Activated CD4-positive, alpha-beta T cell treated with anti-CD3 and anti-CD28 coated beads, Interleukin-2, amount 10 ng/mL, durations not matched to agents 24 days and 14 days (primary cell): Measurements from ENCODE around the gene STX16. TPM values are rescaled to one million over a fixed set of nuclear protein-coding genes. Genes with fewer than 3 reads are reported as not detected.

Source experiments
- DNase-seq: peaks from one replicate; pipeline ENCODE4 v3.0.0; 2022
- H3K27ac Mint-ChIP-seq: one replicate; pipeline ENCODE4 v1.8.0; 2022; ENCODE audit warnings: mild to moderate bottlenecking, mixed read lengths
- H3K27me3 Mint-ChIP-seq: one replicate; pipeline ENCODE4 v1.8.0; 2022; ENCODE audit warnings: mixed read lengths
- H3K36me3 Mint-ChIP-seq: one replicate; pipeline ENCODE4 v1.8.0; 2022; ENCODE audit warnings: low read depth, mild to moderate bottlenecking, mixed read lengths
- H3K4me1 Mint-ChIP-seq: one replicate; pipeline ENCODE4 v1.8.0; 2021; ENCODE audit warnings: mixed read lengths
- H3K4me3 Mint-ChIP-seq: one replicate; pipeline ENCODE4 v1.8.0; 2022; ENCODE audit warnings: mild to moderate bottlenecking, moderate library complexity, mixed read lengths
- H3K9me3 Mint-ChIP-seq: one replicate; pipeline ENCODE4 v1.8.0; 2021; ENCODE audit warnings: mixed read lengths
- intact Hi-C: fragments of 100-400 bp; cut with micrococcal nuclease; formaldehyde crosslinking; loops from one replicate; pipeline ENCODE4 v1.15.1; 2023
- total RNA-seq: library from RNA; stranded (reverse); gene quantifications from 2 replicates; pipeline ENCODE4 v1.2.3, GENCODE V29; 2022

STX16 gene
- total RNA-seq, 1 donor from 2014 or later: 110 TPM

GRCh38 chr20:58693226-58694006 is 42.3 kb downstream of the STX16 start:
- H3K4me3 Mint-ChIP-seq: peak overlapping the region; percentile 84
- H3K36me3 Mint-ChIP-seq: peaks cover 8% of the 10 kb centered on the region
- no peaks in the 10 kb centered on the region for H3K27me3 Mint-ChIP-seq
- peak; percentile 77 for DNase-seq
- peaks cover 15% of the 10 kb centered on the region for H3K4me1 Mint-ChIP-seq
- intact Hi-C loops: no loop called here
- peak overlapping the region; percentile 79 for H3K27ac Mint-ChIP-seq
- H3K9me3 Mint-ChIP-seq: no peaks in the 10 kb centered on the region

- H3K9me3 Mint-ChIP-seq: no peaks in the 10 kb centered on the region
- no peak for DNase-seq
- intact Hi-C loops: no loop called here
- peaks cover 15% of the 10 kb centered on the region for H3K4me1 Mint-ChIP-seq
- H3K27ac Mint-ChIP-seq: peak overlapping the region; percentile 79
- peaks cover 7% of the 10 kb centered on the region for H3K36me3 Mint-ChIP-seq
- H3K27me3 Mint-ChIP-seq: no peaks in the 10 kb centered on the region
- H3K4me3 Mint-ChIP-seq: peak overlapping the region; percentile 84
Observed at GRCh38 chr20:58694241-58695083, 43.4 kb downstream of the STX16 start.

- intact Hi-C loops: no loop called here
- H3K27me3 Mint-ChIP-seq: no peaks in the 10 kb centered on the region
- DNase-seq: no peak
- no peak overlapping the region for H3K27ac Mint-ChIP-seq
- H3K4me1 Mint-ChIP-seq: peaks cover 18% of the 10 kb centered on the region
- H3K9me3 Mint-ChIP-seq: no peaks in the 10 kb centered on the region
- peaks cover 6% of the 10 kb centered on the region for H3K36me3 Mint-ChIP-seq
- no peak overlapping the region for H3K4me3 Mint-ChIP-seq
Observed at GRCh38 chr20:58695084-58695722, 44.1 kb downstream of the STX16 start.

GRCh38 chr20:58695895-58696375 is 44.9 kb downstream of the STX16 start:
- no peaks in the 10 kb centered on the region for H3K9me3 Mint-ChIP-seq
- peaks cover 16% of the 10 kb centered on the region for H3K4me1 Mint-ChIP-seq
- no peak overlapping the region for H3K4me3 Mint-ChIP-seq
- H3K36me3 Mint-ChIP-seq: peaks cover 8% of the 10 kb centered on the region
- no peak for DNase-seq
- intact Hi-C loops: no loop called here
- no peak overlapping the region for H3K27ac Mint-ChIP-seq
- no peaks in the 10 kb centered on the region for H3K27me3 Mint-ChIP-seq

GRCh38 chr20:58696411-58696961 is 45.4 kb downstream of the STX16 start:
- DNase-seq: no peak
- H3K27ac Mint-ChIP-seq: no peak overlapping the region
- intact Hi-C loops: no loop called here
- H3K27me3 Mint-ChIP-seq: no peaks in the 10 kb centered on the region
- H3K36me3 Mint-ChIP-seq: peaks cover 7% of the 10 kb centered on the region
- no peaks in the 10 kb centered on the region for H3K9me3 Mint-ChIP-seq
- peaks cover 15% of the 10 kb centered on the region for H3K4me1 Mint-ChIP-seq
- no peak overlapping the region for H3K4me3 Mint-ChIP-seq

GRCh38 chr20:58697201-58697866 is 46.3 kb downstream of the STX16 start:
- Mint-ChIP-seq H3K36me3 (peaks cover 9% of the 10 kb centered on the region), H3K9me3 (no peaks in the 10 kb centered on the region), H3K4me3 (no peak overlapping the region), H3K27ac (no peak overlapping the region), H3K27me3 (no peaks in the 10 kb centered on the region), H3K4me1 (peaks cover 12% of the 10 kb centered on the region)
- intact Hi-C loops: no loop called here
- no peak for DNase-seq

GRCh38 chr20:58697867-58698703 is 47.0 kb downstream of the STX16 start:
- Mint-ChIP-seq H3K9me3 (no peaks in the 10 kb centered on the region), H3K4me3 (no peak overlapping the region)

GRCh38 chr20:58698741-58699622 is 47.9 kb downstream of the STX16 start:
- DNase-seq: no peak
- Mint-ChIP-seq H3K36me3 (peaks cover 19% of the 10 kb centered on the region), H3K27me3 (no peaks in the 10 kb centered on the region), H3K4me1 (peaks cover 9% of the 10 kb centered on the region), H3K9me3 (no peaks in the 10 kb centered on the region), H3K27ac (no peak overlapping the region), H3K4me3 (no peak overlapping the region)
- intact Hi-C loops: no loop called here

More at GRCh38 chr20:58697867-58698703, 47.0 kb downstream of the STX16 start:
- Mint-ChIP-seq H3K27me3 (no peaks in the 10 kb centered on the region), H3K4me1 (peaks cover 12% of the 10 kb centered on the region), H3K36me3 (peaks cover 13% of the 10 kb centered on the region), H3K27ac (no peak overlapping the region)
- no peak for DNase-seq
- intact Hi-C loops: no loop called here

- no peaks in the 10 kb centered on the region for H3K9me3 Mint-ChIP-seq
- H3K27me3 Mint-ChIP-seq: no peaks in the 10 kb centered on the region
- no peak overlapping the region for H3K4me3 Mint-ChIP-seq
- peak overlapping the region; percentile 21 for H3K27ac Mint-ChIP-seq
- DNase-seq: no peak
- H3K36me3 Mint-ChIP-seq: peaks cover 21% of the 10 kb centered on the region
- H3K4me1 Mint-ChIP-seq: peaks cover 8% of the 10 kb centered on the region
- intact Hi-C loops: no loop called here
Observed at GRCh38 chr20:58699623-58700107, 48.6 kb downstream of the STX16 start.

- Mint-ChIP-seq H3K4me3 (no peak overlapping the region), H3K27ac (peak overlapping the region; percentile 21), H3K9me3 (no peaks in the 10 kb centered on the region), H3K36me3 (peaks cover 23% of the 10 kb centered on the region), H3K27me3 (no peaks in the 10 kb centered on the region), H3K4me1 (peaks cover 8% of the 10 kb centered on the region)
- intact Hi-C loops: no loop called here
- DNase-seq: no peak
Observed at GRCh38 chr20:58700121-58700821, 49.2 kb downstream of the STX16 start.

- peaks cover 8% of the 10 kb centered on the region for H3K4me1 Mint-ChIP-seq
- H3K9me3 Mint-ChIP-seq: no peaks in the 10 kb centered on the region
- no peak overlapping the region for H3K4me3 Mint-ChIP-seq
- no peak for DNase-seq
- no peaks in the 10 kb centered on the region for H3K27me3 Mint-ChIP-seq
- peak overlapping the region; percentile 21 for H3K27ac Mint-ChIP-seq
- peaks cover 24% of the 10 kb centered on the region for H3K36me3 Mint-ChIP-seq
- intact Hi-C loops: no loop called here
Observed at GRCh38 chr20:58700823-58701222, 49.7 kb downstream of the STX16 start.
